ENCODE data around the gene ERN1.
A peak's percentile ranks its signal among the peaks of the same experiment; 100 is the strongest.

ERN1 gene

DNA sequence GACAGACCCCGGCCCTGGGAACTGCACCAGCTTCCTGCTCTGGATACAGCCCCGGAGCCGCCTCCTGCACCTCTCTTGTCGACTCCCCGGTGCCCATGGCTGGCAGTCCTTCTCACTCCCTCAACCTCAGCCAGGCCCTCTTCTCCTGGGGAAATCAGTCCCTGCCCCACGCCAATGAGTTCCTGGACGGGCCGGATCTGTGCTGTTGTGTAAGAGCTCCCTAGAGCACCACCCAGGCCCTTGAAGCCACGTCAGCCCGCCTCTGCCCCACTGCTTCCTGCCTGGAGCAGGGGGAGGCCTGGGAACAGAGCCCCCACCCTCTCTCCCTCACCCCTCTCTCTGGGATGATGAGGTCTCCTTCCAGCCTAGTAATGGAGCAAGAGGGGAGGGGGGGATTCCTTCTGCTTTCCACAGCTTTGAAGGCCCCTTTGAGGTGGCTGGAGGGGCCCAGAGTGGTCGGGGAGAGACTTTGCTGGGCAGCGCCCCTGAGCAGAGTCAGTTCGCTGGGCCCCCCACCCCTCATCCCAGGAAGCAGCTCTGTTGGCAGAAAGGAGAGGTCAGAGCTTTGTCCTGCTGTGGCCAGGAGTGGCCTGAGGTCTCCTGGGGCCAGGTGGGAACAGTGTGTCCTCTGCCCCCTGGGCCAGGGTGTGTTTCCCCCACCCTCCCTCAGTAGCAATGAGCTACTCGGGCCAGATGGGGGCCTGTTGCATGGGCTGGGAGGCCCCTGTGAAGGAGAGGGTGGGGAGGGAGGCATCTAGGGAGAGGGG, 128.0 kb downstream of the ERN1 start:
- no peak for DNase-seq

- no peak for DNase-seq
These were observed 128.8 kb downstream of the ERN1 start for GRCh38 chr17:64001091-64001579.

GRCh38 chr17:63999680-64000531, 130.0 kb downstream of the ERN1 start:
- DNase-seq: no peak

DNA sequence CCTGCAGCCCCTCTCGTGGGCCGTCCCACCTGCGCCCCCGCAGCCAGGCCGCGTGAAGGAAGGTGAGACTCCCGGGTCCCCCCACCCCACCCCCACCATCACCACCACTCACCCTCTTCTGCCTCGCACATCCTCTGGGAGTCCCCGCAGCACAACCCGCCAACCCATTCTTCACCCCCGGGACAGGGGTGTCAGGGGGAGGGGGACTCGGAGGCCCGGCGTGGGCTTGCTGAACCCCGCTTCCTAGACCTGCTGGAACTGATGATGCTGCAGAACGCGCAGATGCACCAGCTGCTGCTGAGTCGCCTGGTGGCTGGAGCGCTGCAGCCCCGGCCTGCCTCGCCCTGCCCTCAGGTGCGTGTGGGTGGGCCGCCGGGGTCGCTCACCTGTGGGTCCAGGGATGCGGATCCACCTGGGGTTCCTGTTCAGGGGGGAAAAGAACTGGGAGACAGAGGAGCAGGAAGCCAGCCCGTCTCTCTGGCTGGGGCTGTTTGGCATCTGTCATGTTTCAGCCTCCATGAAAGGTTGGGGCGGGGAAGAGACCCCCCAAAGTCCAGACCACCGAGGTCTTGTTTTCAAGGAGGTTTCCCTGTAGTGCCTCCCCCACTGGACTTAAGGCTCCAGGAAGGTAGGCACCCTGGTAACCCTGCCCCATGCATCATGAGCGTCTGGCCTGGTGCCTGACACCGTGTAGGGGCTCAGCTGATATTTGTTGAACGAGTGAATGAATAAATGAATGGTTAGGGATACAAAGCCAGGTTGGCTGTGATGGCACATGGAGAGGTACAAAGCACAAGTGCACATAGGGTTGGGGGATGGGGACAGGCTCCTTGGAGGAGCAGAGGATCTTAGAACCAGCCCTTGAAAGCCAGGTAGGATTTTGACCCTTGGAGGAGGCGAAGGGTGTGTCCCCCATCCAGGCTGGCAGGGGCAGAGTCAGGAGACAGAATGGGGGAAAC, 130.9 kb downstream of the ERN1 start:
- DNase-seq: no peak

- DNase-seq: peak; percentile 68
These were observed 131.8 kb downstream of the ERN1 start, which contains the start of gene PRR29 for GRCh38 chr17:63998050-63998720. PRR29 (plus strand) TSS chr17:63998351; CDS start chr17:63998365, 14 bp downstream.

GRCh38 chr17:63997341-63998048, 132.4 kb downstream of the ERN1 start:
- DNase-seq: no peak

DNA sequence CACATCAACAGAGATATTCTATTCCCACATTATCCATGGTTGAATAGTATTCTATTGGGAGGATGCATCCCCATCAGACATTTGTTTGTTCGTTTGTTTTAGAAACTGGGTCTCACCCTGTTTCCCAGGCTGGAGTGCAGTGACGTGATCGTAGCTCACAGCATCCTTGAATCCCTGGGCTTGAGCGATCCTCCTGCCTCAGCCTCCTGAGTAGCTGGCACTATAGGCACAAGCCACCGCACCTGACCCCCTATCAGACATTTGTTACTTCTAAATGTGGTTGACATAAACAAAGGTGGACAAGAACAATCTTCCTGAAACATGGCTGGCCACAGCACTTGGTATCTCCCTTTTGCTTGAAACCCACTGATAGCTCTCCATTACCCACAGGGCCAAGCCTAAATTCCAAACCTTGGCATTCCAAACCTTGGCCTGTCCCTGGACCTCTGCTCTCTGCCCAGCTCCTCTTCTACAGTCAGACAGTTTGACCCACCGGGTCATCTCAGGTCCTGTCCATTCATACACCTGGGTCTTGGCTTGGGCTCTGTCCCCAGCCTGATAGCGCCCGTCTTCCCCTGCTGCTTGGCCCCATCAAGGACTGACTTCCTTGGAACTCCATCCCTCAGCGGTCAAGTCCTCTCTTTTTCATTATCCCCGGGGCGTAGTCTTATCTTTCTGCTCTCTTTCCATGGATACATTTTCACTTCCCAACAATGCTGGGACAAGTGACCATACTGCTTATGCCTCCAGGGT, 133.3 kb downstream of the ERN1 start:
- DNase-seq: no peak

GRCh38 chr17:63995626-63996025, 134.3 kb downstream of the ERN1 start:
- no peak for DNase-seq

GRCh38 chr17:63993368-63993985, 136.5 kb downstream of the ERN1 start:
- DNase-seq: no peak

DNA sequence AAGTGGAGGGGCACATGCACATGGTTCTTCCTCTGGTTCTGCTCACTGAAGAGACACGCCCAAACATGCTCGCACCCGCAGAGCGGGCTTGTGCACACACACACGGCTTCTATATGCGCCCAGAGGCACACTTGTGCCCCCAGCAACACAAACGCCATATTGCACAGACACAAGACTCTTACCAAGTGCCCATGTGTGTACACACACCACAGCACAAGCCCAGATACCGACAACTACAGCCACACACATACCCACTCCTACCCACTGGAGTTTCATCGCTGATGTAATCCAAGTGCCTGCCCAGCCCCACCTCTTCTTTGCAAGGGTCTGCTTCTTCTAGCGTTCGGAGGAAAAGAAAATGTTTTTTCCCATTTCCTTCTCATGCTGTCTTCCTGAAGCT, 138.3 kb downstream of the ERN1 start:
- no peak for DNase-seq

DNA sequence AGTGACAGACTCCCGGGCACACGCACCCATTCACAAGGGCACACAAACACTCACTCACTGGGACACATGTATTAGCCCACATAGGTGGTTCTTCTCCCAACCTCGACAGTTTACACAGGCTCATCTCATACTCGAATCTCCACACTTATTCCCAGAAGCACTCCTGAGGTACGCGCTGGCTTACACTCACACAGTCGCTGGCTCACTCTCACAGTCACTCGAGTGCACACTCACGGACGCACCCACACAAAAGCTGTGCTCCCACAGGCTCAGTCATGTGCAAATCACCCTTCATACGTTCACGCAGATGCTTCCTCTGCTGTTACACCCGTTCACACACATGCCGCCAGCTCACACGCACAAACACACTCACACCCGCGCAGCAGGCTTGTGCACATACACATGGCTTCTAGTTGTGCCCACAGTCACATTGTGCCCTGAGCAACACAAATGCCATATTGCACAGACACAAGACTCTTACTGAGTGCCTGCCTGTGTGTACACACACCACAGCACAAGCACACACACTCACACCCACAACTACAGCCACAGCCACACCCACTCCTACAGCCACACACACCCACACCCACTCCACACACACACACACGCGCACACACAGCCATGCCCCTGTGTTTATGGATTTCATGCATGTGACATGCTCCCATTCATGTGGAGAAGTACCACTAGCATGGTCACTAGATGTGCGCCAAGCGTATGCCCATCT, 140.2 kb downstream of the ERN1 start:
- DNase-seq: no peak
